Sigmoid colon (tissue), 7 donors: ENCODE results near the gene DOCK11. TPM values are rescaled to one million over a fixed set of nuclear protein-coding genes. Genes with fewer than 3 reads are reported as not detected.

Experiments
- DNase-seq: peaks from one replicate; pipeline ENCODE4 v3.0.0-alpha.2; 2019
- H3K27ac ChIP-seq, 4 donors: fragments of 200-600 bp; sonication (generic); one replicate each; pipeline ENCODE4 v1.5.1; 2016 to 2019; ENCODE audit warnings: mild to moderate bottlenecking in 1 of 4
- H3K27me3 ChIP-seq, 3 donors: fragments of 200-600 bp; sonication (generic); one replicate each; pipeline ENCODE4 v1.5.1; 2019; ENCODE audit warnings: mild to moderate bottlenecking in 1 of 3
- H3K36me3 ChIP-seq, 4 donors: fragments of 200-600 bp; sonication (generic); one replicate each; pipeline ENCODE4 v1.5.1; 2016 to 2019
- H3K4me1 ChIP-seq, 4 donors: fragments of 200-600 bp; sonication (generic); one replicate each; pipeline ENCODE4 v1.5.1; 2017 to 2019
- H3K4me3 ChIP-seq, 4 donors: fragments of 200-600 bp; sonication (generic); one replicate each; pipeline ENCODE4 v1.5.1; 2017 to 2019; ENCODE audit warnings: mild to moderate bottlenecking in 2 of 4, moderate library complexity in 1 of 4
- H3K9me3 ChIP-seq, 4 donors: fragments of 200-600 bp in 3 of 4; sonication (generic) in 3 of 4; one replicate each; pipeline versions ENCODE4 v1.5.1 to v1.6.1; 2013 to 2019
- CTCF ChIP-seq, 4 experiments: fragments of 450-650 bp in 3 of 4; fragments of 200-600 bp in 1 of 4; IDR thresholded peaks; one replicate each; pipeline ENCODE4 v1.5.1; 2016 to 2019; ENCODE audit warnings: antibody characterized with exemption in 4 of 4, mild to moderate bottlenecking in 3 of 4, moderate library complexity in 2 of 4
- EP300 ChIP-seq, 4 donors: sonication (generic); formaldehyde crosslinking; IDR thresholded peaks; one replicate each; pipeline ENCODE4 v1.6.1; 2017; ENCODE audit warnings: antibody characterized with exemption in 4 of 4
- POLR2A ChIP-seq, 2 donors: fragments of 450-650 bp; IDR thresholded peaks; one replicate each; pipeline ENCODE4 v1.6.1; 2016; ENCODE audit warnings: antibody characterized with exemption in 2 of 2, mild to moderate bottlenecking in 2 of 2, moderate library complexity in 2 of 2
- POLR2AphosphoS5 ChIP-seq, 4 donors: sonication (generic); formaldehyde crosslinking; IDR thresholded peaks; one replicate each; pipeline ENCODE4 v1.6.1; 2017; ENCODE audit warnings: antibody characterized with exemption in 4 of 4
- WGBS, 2 donors: extraction: QIAGEN DNeasy Blood & Tissue Kit; methylation state at CpG; one replicate each; pipeline ENCODE4 v1.1.7; 2013; 5-methylcytosine and 5-hydroxymethylcytosine counted together
- intact Hi-C: fragments of 100-400 bp; cut with DNase I; formaldehyde crosslinking; loops from one replicate; pipeline ENCODE4 v1.15.1; 2023
- polyA plus RNA-seq, 3 donors: library from polyadenylated mRNA; stranded (reverse); fragments of 200-250 nt; gene quantifications; one replicate each; pipeline ENCODE4 v1.2.3, GENCODE V29; 2013
- total RNA-seq, 4 donors: library from RNA; depleted of rRNA; stranded (reverse); fragments of >200 nt; gene quantifications; one replicate each; pipeline ENCODE4 v1.1.0, GENCODE V29; 2016
- donor health status: healthy with polysubstance abuse.
- donor health status: Bipolar disorder and iron deficiency.
- donor health status: healthy.

DOCK11 gene
- total and polyA plus RNA-seq, 7 donors = 3.2 to 54.6 (median 40.7) TPM

GRCh38 chrX:118541482-118541881, 45.9 kb downstream of the DOCK11 start:
- DNase-seq = no peak
- Histone ChIP-seq H3K36me3 (peaks cover 0 to 7% (median 0%) of the 10 kb centered on the region in 4 donors), H3K27ac (no peak overlapping the region), H3K9me3 (no peaks in the 10 kb centered on the region), H3K4me3 (no peak overlapping the region), H3K27me3 (no peaks in the 10 kb centered on the region), H3K4me1 (peaks cover 0 to 10% (median 8%) of the 10 kb centered on the region in 4 donors)
- WGBS, 2 donors = 92 to 94% methylated on average over 3 of the region's 3 CpGs
- intact Hi-C loops = no loop called here
- TF ChIP-seq POLR2AphosphoS5 (IDR thresholded peaks at IDR 0.05) (no peak), POLR2A (IDR thresholded peaks at IDR 0.05) (no peak), EP300 (IDR thresholded peaks at IDR 0.05) (no peak), CTCF (IDR thresholded peaks at IDR 0.05) (no peak)

GRCh38 chrX:118545510-118545909, 49.9 kb downstream of the DOCK11 start:
- WGBS, 2 donors = 88 to 89% methylated on average over 5 of the region's 5 CpGs
- no peaks in the 10 kb centered on the region for H3K27me3 ChIP-seq
- intact Hi-C loops = no loop called here
- no peak overlapping the region for H3K4me3 ChIP-seq
- no peaks in the 10 kb centered on the region for H3K9me3 ChIP-seq
- H3K4me1 ChIP-seq = no peaks in the 10 kb centered on the region
- DNase-seq = no peak
- TF ChIP-seq CTCF (IDR thresholded peaks at IDR 0.05) (no peak), POLR2AphosphoS5 (IDR thresholded peaks at IDR 0.05) (no peak), EP300 (IDR thresholded peaks at IDR 0.05) (no peak), POLR2A (IDR thresholded peaks at IDR 0.05) (no peak)
- H3K36me3 ChIP-seq = peaks cover 0 to 13% (median 0%) of the 10 kb centered on the region in 4 donors
- no peak overlapping the region for H3K27ac ChIP-seq

GRCh38 chrX:118548841-118549240, 53.2 kb downstream of the DOCK11 start:
- no peak for DNase-seq
- TF ChIP-seq POLR2AphosphoS5 (IDR thresholded peaks at IDR 0.05) (no peak), POLR2A (IDR thresholded peaks at IDR 0.05) (no peak), EP300 (IDR thresholded peaks at IDR 0.05) (no peak), CTCF (IDR thresholded peaks at IDR 0.05) (no peak)
- Histone ChIP-seq H3K4me1 (no peaks in the 10 kb centered on the region), H3K9me3 (no peaks in the 10 kb centered on the region), H3K27ac (no peak overlapping the region), H3K4me3 (no peak overlapping the region), H3K27me3 (no peaks in the 10 kb centered on the region), H3K36me3 (peaks cover 0 to 18% (median 0%) of the 10 kb centered on the region in 4 donors)
- intact Hi-C loops = no loop called here
- 87 to 93% methylated on average over 3 of the region's 3 CpGs for WGBS, 2 donors

- Histone ChIP-seq H3K4me3 (no peak overlapping the region), H3K9me3 (no peaks in the 10 kb centered on the region), H3K27ac (no peak overlapping the region), H3K27me3 (no peaks in the 10 kb centered on the region), H3K36me3 (peaks cover 0 to 12% (median 0%) of the 10 kb centered on the region in 4 donors), H3K4me1 (no peaks in the 10 kb centered on the region)
- intact Hi-C loops = no loop called here
- DNase-seq = no peak
- 93 to 98% methylated on average over 2 of the region's 2 CpGs for WGBS, 2 donors
- no peak for TF ChIP-seq EP300 (IDR thresholded peaks at IDR 0.05)
- TF ChIP-seq CTCF (IDR thresholded peaks at IDR 0.05) = no peak
- TF ChIP-seq POLR2A (IDR thresholded peaks at IDR 0.05) = no peak
These were observed 55.2 kb downstream of the DOCK11 start for GRCh38 chrX:118550792-118551191.

GRCh38 chrX:118551426-118551825, 55.8 kb downstream of the DOCK11 start:
- intact Hi-C loops = no loop called here
- Histone ChIP-seq H3K36me3 (peaks cover 0 to 12% (median 0%) of the 10 kb centered on the region in 4 donors), H3K4me3 (no peak overlapping the region), H3K27ac (no peak overlapping the region), H3K9me3 (no peaks in the 10 kb centered on the region), H3K4me1 (no peaks in the 10 kb centered on the region), H3K27me3 (no peaks in the 10 kb centered on the region)
- WGBS, 2 donors = 97 to 99% methylated on average over 6 of the region's 6 CpGs
- TF ChIP-seq CTCF (IDR thresholded peaks at IDR 0.05) (no peak), POLR2AphosphoS5 (IDR thresholded peaks at IDR 0.05) (no peak), POLR2A (IDR thresholded peaks at IDR 0.05) (no peak), EP300 (IDR thresholded peaks at IDR 0.05) (no peak)
- no peak for DNase-seq
